Type B pancreatic cell (in vitro differentiated cells): Measurements from ENCODE around the gene ARL14EPL. TPM values are rescaled to one million over a fixed set of nuclear protein-coding genes. Genes with fewer than 3 reads are reported as not detected.

Source experiments
- DNase-seq: peaks from one replicate; pipeline ENCODE4 v3.0.0; 2021; ENCODE audit warnings: mixed read lengths; ENCODE audit not compliant: unreplicated experiment; ENCODE audit errors: extremely low spot score
- H3K27ac Mint-ChIP-seq: 2 replicates; pipeline ENCODE4 v1.8.0; 2021; ENCODE audit warnings: mild to moderate bottlenecking, mixed read lengths
- H3K27me3 Mint-ChIP-seq: 2 replicates; pipeline ENCODE4 v1.8.0; 2021; ENCODE audit warnings: mixed read lengths
- H3K36me3 Mint-ChIP-seq: 2 replicates; pipeline ENCODE4 v1.8.0; 2021; ENCODE audit warnings: mixed read lengths
- H3K4me1 Mint-ChIP-seq: one replicate; pipeline ENCODE4 v1.8.0; 2021; ENCODE audit warnings: mixed read lengths; ENCODE audit not compliant: unreplicated experiment
- H3K4me3 Mint-ChIP-seq: 2 replicates; pipeline ENCODE4 v1.8.0; 2021; ENCODE audit warnings: mild to moderate bottlenecking, mixed read lengths
- H3K9me3 Mint-ChIP-seq: 2 replicates; pipeline ENCODE4 v1.8.0; 2021; ENCODE audit warnings: mixed read lengths
- CTCF ChIP-seq: fragments of 200-600 bp; sonication (generic); conservative IDR thresholded peaks from 2 replicates; pipeline ENCODE4 v1.5.0; 2021; ENCODE audit warnings: antibody characterized with exemption, mild to moderate bottlenecking
- long read RNA-seq: library from polyadenylated mRNA; unstranded; transcript quantifications from one replicate; pipeline ENCODE4 v2.0.0, GENCODE V29; 2020
- total RNA-seq: library from RNA; stranded (reverse); gene quantifications from 2 replicates; pipeline ENCODE4 v1.2.1, GENCODE V29; 2021; ENCODE audit warnings: low replicate concordance

ARL14EPL gene
- total RNA-seq = not detected in 2 replicates
- long read RNA-seq = 0 reads

- no peak within 1 kb of the TSS for H3K4me3 Mint-ChIP-seq
- H3K36me3 Mint-ChIP-seq = no peaks in the 10 kb centered on the region
- TF ChIP-seq CTCF = peak; percentile 39
- H3K4me1 Mint-ChIP-seq = peaks cover 8% of the 10 kb centered on the region
- peak within 1 kb of the TSS; percentile 59 for H3K27ac Mint-ChIP-seq
- H3K27me3 Mint-ChIP-seq = peaks cover 2% of the 10 kb centered on the region
- H3K9me3 Mint-ChIP-seq = no peaks in the 10 kb centered on the region
- DNase-seq = no peak
Measured at GRCh38 chr5:116032094-116032517, at the start of gene ARL14EPL. ARL14EPL (plus strand) TSS chr5:116032472; CDS start chr5:116051466, 18,994 bp downstream.

- Mint-ChIP-seq H3K27me3 (no peaks in the 10 kb centered on the region), H3K4me3 (no peak overlapping the region), H3K9me3 (no peaks in the 10 kb centered on the region), H3K4me1 (no peaks in the 10 kb centered on the region), H3K27ac (no peak overlapping the region), H3K36me3 (no peaks in the 10 kb centered on the region)
- no peak for TF ChIP-seq CTCF
- no peak for DNase-seq
Measured at GRCh38 chr5:115983519-115983918, 48.8 kb upstream of the ARL14EPL start.

- Mint-ChIP-seq H3K9me3 (no peaks in the 10 kb centered on the region), H3K4me3 (no peak overlapping the region), H3K27me3 (peaks cover 2% of the 10 kb centered on the region), H3K36me3 (no peaks in the 10 kb centered on the region), H3K4me1 (no peaks in the 10 kb centered on the region), H3K27ac (no peak overlapping the region)
- no peak for DNase-seq
- TF ChIP-seq CTCF = no peak
Measured at GRCh38 chr5:115985802-115986757, 46.2 kb upstream of the ARL14EPL start.

GRCh38 chr5:115988002-115988401 lies 44.3 kb upstream of the ARL14EPL start:
- peaks cover 4% of the 10 kb centered on the region for H3K27me3 Mint-ChIP-seq

GRCh38 chr5:115992848-115993350 lies 39.4 kb upstream of the ARL14EPL start:
- peaks cover 4% of the 10 kb centered on the region for H3K27me3 Mint-ChIP-seq

More at GRCh38 chr5:115988002-115988401, 44.3 kb upstream of the ARL14EPL start:
- Mint-ChIP-seq H3K27ac (no peak overlapping the region), H3K4me3 (no peak overlapping the region), H3K4me1 (no peaks in the 10 kb centered on the region), H3K9me3 (no peaks in the 10 kb centered on the region), H3K36me3 (no peaks in the 10 kb centered on the region)
- DNase-seq = no peak
- no peak for TF ChIP-seq CTCF

More at GRCh38 chr5:115992848-115993350, 39.4 kb upstream of the ARL14EPL start:
- Mint-ChIP-seq H3K36me3 (no peaks in the 10 kb centered on the region), H3K27ac (no peak overlapping the region), H3K9me3 (no peaks in the 10 kb centered on the region), H3K4me1 (no peaks in the 10 kb centered on the region), H3K4me3 (no peak overlapping the region)
- TF ChIP-seq CTCF = no peak
- DNase-seq = no peak
